ENCODE results near the gene TOPORS.

GRCh38 chr9:32596936-32597335, 44.5 kb upstream of the TOPORS start:
- TF ChIP-seq GATA1 (IDR thresholded peaks at IDR 0.05; ENCODE audit: low read depth, low read length), result no peak
- TF ChIP-seq POLR2A (IDR thresholded peaks at IDR 0.05; ENCODE audit: low read length), result no peak

Data from erythroblast (primary cell).